ENCODE data around the gene ADCK1. TPM values are rescaled to one million over a fixed set of nuclear protein-coding genes. Genes with fewer than 3 reads are reported as not detected.
A peak's percentile ranks its signal among the peaks of the same experiment; 100 is the strongest.

The ADCK1 gene
- total RNA-seq, 1 donor from 2014 or later: 6.2 TPM

GRCh38 chr14:77825895-77826519, 26.1 kb downstream of the ADCK1 start:
- no peak for DNase-seq (ENCODE audit: low spot score)
- no peak overlapping the region for H3K4me3 Mint-ChIP-seq (ENCODE audit: unreplicated experiment)
- H3K27me3 Mint-ChIP-seq (ENCODE audit: unreplicated experiment): no peaks in the 10 kb centered on the region
- no peaks in the 10 kb centered on the region for H3K36me3 Mint-ChIP-seq (ENCODE audit: low read depth, unreplicated experiment)
- no peaks in the 10 kb centered on the region for H3K4me1 Mint-ChIP-seq (ENCODE audit: unreplicated experiment)
- no peaks in the 10 kb centered on the region for H3K9me3 Mint-ChIP-seq (ENCODE audit: unreplicated experiment)
- H3K27ac Mint-ChIP-seq (ENCODE audit: unreplicated experiment): no peak overlapping the region
- TF ChIP-seq CTCF (IDR thresholded peaks at IDR 0.05; ENCODE audit: unreplicated experiment): no peak

- no peak for DNase-seq (ENCODE audit: low spot score)
- no peak for TF ChIP-seq CTCF (IDR thresholded peaks at IDR 0.05; ENCODE audit: unreplicated experiment)
- Mint-ChIP-seq H3K4me3 (ENCODE audit: unreplicated experiment) (no peak overlapping the region), H3K27ac (ENCODE audit: unreplicated experiment) (no peak overlapping the region), H3K36me3 (ENCODE audit: low read depth, unreplicated experiment) (no peaks in the 10 kb centered on the region), H3K27me3 (ENCODE audit: unreplicated experiment) (peaks cover 3% of the 10 kb centered on the region), H3K9me3 (ENCODE audit: unreplicated experiment) (no peaks in the 10 kb centered on the region), H3K4me1 (ENCODE audit: unreplicated experiment) (no peaks in the 10 kb centered on the region)
Measured at GRCh38 chr14:77830692-77831091, 30.8 kb downstream of the ADCK1 start.

- DNase-seq (ENCODE audit: low spot score): no peak
- H3K4me1 Mint-ChIP-seq (ENCODE audit: unreplicated experiment): no peaks in the 10 kb centered on the region
- no peak overlapping the region for H3K27ac Mint-ChIP-seq (ENCODE audit: unreplicated experiment)
- no peaks in the 10 kb centered on the region for H3K36me3 Mint-ChIP-seq (ENCODE audit: low read depth, unreplicated experiment)
- peaks cover 3% of the 10 kb centered on the region for H3K27me3 Mint-ChIP-seq (ENCODE audit: unreplicated experiment)
- H3K4me3 Mint-ChIP-seq (ENCODE audit: unreplicated experiment): no peak overlapping the region
- no peak for TF ChIP-seq CTCF (IDR thresholded peaks at IDR 0.05; ENCODE audit: unreplicated experiment)
- no peaks in the 10 kb centered on the region for H3K9me3 Mint-ChIP-seq (ENCODE audit: unreplicated experiment)
Measured at GRCh38 chr14:77832297-77832696, 32.4 kb downstream of the ADCK1 start.

- H3K9me3 Mint-ChIP-seq (ENCODE audit: unreplicated experiment): no peaks in the 10 kb centered on the region
- no peaks in the 10 kb centered on the region for H3K36me3 Mint-ChIP-seq (ENCODE audit: low read depth, unreplicated experiment)
- H3K4me1 Mint-ChIP-seq (ENCODE audit: unreplicated experiment): peaks cover 8% of the 10 kb centered on the region
- no peak overlapping the region for H3K4me3 Mint-ChIP-seq (ENCODE audit: unreplicated experiment)
- no peak for TF ChIP-seq CTCF (IDR thresholded peaks at IDR 0.05; ENCODE audit: unreplicated experiment)
- DNase-seq (ENCODE audit: low spot score): no peak
- H3K27ac Mint-ChIP-seq (ENCODE audit: unreplicated experiment): no peak overlapping the region
- peaks cover 9% of the 10 kb centered on the region for H3K27me3 Mint-ChIP-seq (ENCODE audit: unreplicated experiment)
Measured at GRCh38 chr14:77837926-77838325, 38.0 kb downstream of the ADCK1 start.

GRCh38 chr14:77838831-77839511, 39.1 kb downstream of the ADCK1 start:
- no peak for TF ChIP-seq CTCF (IDR thresholded peaks at IDR 0.05; ENCODE audit: unreplicated experiment)
- Mint-ChIP-seq H3K27ac (ENCODE audit: unreplicated experiment) (peak overlapping the region; percentile 24), H3K4me3 (ENCODE audit: unreplicated experiment) (peak overlapping the region; percentile 5), H3K9me3 (ENCODE audit: unreplicated experiment) (no peaks in the 10 kb centered on the region), H3K4me1 (ENCODE audit: unreplicated experiment) (peaks cover 8% of the 10 kb centered on the region), H3K27me3 (ENCODE audit: unreplicated experiment) (peaks cover 6% of the 10 kb centered on the region), H3K36me3 (ENCODE audit: low read depth, unreplicated experiment) (no peaks in the 10 kb centered on the region)
- no peak for DNase-seq (ENCODE audit: low spot score)

Data from endothelial cell (in vitro differentiated cells).